ENCODE data around the gene MRFAP1. TPM values are rescaled to one million over a fixed set of nuclear protein-coding genes. Genes with fewer than 3 reads are reported as not detected.

Gene MRFAP1
- total RNA-seq, 6 experiments from 2014 or later: 103 to 166 (median 129) TPM

- intact Hi-C loops (cut with DNase I): no loop called here
- H3K36me3 ChIP-seq: peaks cover 0 to 22% (median 7%) of the 10 kb centered on the region in 4 donors
- WGBS (ENCODE audit: insufficient coverage, low coverage, low lambda C conversion rate, missing lambda C conversion rate): 86% methylated on average over 13 of the region's 13 CpGs
These were observed 33.0 kb upstream of the MRFAP1 start for GRCh38 chr4:6607368-6608055.

DNA sequence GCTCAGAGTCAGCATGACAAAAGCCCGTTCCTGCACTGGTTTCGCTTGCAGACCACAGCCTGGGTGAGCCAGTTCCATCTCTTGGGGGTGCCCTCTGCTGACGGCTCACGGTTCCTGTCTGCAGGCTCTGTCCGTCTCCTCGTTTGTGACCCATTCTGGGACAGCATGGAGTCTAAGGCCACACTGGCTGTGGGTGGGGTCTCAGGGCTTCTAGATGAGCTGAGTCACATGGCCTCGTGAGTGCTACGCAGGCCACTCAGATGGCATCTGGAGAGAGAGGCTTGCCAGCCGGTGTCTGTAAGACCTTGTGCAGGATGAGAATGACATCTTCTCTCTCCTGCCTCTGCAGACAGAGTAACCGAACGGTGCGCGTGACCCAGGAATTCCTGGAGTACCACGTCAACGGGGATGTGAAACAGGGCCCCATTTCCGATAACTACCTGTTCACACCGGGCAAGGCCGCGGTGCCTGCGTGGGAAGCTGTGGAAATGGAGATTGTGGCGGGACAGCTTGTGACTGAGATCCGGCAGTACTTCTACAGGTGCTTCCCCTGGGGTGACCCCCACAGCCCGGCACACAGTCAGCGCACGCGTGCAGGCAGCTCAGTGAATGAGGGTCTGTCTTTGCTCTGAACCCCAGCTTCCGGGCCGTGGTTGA lies 31.6 kb upstream of the MRFAP1 start:
- Histone ChIP-seq H3K27me3 (no peaks in the 10 kb centered on the region), H3K36me3 (peaks cover 0 to 22% (median 7%) of the 10 kb centered on the region in 4 donors), H3K4me1 (no peaks in the 10 kb centered on the region), H3K27ac (no peak overlapping the region), H3K9me3 (no peaks in the 10 kb centered on the region), H3K4me3 (no peak overlapping the region)
- TF ChIP-seq, protein P1, sequence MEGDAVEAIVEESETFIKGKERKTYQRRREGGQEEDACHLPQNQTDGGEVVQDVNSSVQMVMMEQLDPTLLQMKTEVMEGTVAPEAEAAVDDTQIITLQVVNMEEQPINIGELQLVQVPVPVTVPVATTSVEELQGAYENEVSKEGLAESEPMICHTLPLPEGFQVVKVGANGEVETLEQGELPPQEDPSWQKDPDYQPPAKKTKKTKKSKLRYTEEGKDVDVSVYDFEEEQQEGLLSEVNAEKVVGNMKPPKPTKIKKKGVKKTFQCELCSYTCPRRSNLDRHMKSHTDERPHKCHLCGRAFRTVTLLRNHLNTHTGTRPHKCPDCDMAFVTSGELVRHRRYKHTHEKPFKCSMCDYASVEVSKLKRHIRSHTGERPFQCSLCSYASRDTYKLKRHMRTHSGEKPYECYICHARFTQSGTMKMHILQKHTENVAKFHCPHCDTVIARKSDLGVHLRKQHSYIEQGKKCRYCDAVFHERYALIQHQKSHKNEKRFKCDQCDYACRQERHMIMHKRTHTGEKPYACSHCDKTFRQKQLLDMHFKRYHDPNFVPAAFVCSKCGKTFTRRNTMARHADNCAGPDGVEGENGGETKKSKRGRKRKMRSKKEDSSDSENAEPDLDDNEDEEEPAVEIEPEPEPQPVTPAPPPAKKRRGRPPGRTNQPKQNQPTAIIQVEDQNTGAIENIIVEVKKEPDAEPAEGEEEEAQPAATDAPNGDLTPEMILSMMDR (IDR thresholded peaks at IDR 0.05): no peak
- TF ChIP-seq POLR2A (IDR thresholded peaks at IDR 0.05): no peak
- ATAC-seq (no peak), DNase-seq (no peak)
- 97% methylated on average over 6 of the region's 28 CpGs for WGBS (ENCODE audit: insufficient coverage, low coverage, low lambda C conversion rate, missing lambda C conversion rate)
- intact Hi-C loops (cut with DNase I): no loop called here

More at GRCh38 chr4:6607368-6608055, 33.0 kb upstream of the MRFAP1 start:
- Histone ChIP-seq H3K27ac (no peak overlapping the region), H3K27me3 (no peaks in the 10 kb centered on the region), H3K4me3 (no peak overlapping the region), H3K9me3 (no peaks in the 10 kb centered on the region), H3K4me1 (no peaks in the 10 kb centered on the region)
- ATAC-seq: no peak
- TF ChIP-seq POLR2A (IDR thresholded peaks at IDR 0.05): no peak
- TF ChIP-seq, protein P1 (IDR thresholded peaks at IDR 0.05): no peak
- no peak for DNase-seq

DNA sequence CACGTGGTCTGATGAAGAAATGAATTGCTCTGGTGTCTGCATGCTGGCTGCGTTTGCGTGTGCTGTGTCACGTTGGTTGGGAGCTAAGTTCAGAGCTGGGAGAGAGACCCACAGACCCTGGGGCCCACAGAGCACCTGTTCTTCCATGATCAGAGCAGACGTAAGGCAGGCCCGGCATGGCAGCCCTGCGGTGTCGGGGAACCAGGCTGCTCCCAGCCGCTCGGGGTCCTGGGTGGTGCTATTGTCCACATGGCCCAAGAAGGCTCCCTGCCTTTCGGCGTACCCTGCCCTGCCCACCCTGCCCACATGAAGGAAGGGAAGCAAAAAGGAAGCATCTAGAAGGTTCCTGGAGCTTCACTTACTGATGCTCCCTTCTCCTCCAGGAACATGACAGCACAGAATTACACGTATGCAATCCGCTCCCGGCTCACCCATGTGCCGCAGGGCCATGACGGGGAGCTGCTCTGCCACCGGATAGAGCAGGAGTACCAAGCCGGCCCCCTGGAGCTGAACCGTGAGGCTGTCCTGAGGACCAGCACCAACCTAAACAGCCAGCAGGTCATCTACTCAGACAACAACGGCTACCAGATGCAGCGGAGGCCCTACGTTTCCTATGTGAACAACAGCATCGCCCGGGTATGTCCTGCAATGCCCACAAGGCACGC lies 30.9 kb upstream of the MRFAP1 start:
- no peaks in the 10 kb centered on the region for H3K4me1 ChIP-seq
- intact Hi-C loops (cut with DNase I): no loop called here
- peaks cover 0 to 22% (median 7%) of the 10 kb centered on the region in 4 donors for H3K36me3 ChIP-seq
- no peak for TF ChIP-seq POLR2A (IDR thresholded peaks at IDR 0.05)
- TF ChIP-seq, protein P1 (IDR thresholded peaks at IDR 0.05): no peak
- H3K27me3 ChIP-seq: no peaks in the 10 kb centered on the region
- no peak for DNase-seq
- WGBS (ENCODE audit: insufficient coverage, low coverage, low lambda C conversion rate, missing lambda C conversion rate): 91% methylated on average over 5 of the region's 26 CpGs
- no peak for ATAC-seq
- H3K4me3 ChIP-seq: no peak overlapping the region
- H3K9me3 ChIP-seq: no peaks in the 10 kb centered on the region
- H3K27ac ChIP-seq: no peak overlapping the region

DNA sequence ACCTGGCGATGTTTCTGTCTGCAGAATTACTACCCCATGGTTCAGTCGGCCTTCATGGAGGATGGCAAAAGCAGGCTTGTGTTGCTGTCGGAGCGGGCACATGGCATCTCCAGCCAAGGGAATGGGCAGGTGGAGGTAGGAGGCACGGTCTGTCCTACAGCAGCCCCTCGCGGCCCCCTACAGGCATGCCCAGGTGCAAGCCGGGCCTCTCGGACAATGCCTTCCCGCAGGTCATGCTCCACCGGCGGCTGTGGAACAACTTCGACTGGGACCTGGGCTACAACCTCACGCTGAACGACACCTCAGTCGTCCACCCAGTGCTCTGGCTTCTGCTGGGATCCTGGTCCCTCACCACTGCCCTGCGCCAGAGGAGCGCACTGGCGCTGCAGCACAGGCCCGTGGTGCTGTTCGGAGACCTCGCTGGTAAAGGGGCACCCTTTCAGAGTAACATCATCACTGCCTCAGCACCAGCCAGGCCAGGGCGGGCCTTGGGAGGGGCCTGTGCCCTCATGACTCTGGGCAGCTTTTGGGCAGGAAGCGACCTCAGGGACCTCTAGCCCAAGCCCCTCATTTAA lies 29.5 kb upstream of the MRFAP1 start:
- Histone ChIP-seq H3K9me3 (no peaks in the 10 kb centered on the region), H3K36me3 (peaks cover 0 to 25% (median 7%) of the 10 kb centered on the region in 4 donors), H3K27me3 (no peaks in the 10 kb centered on the region), H3K4me1 (no peaks in the 10 kb centered on the region), H3K4me3 (no peak overlapping the region), H3K27ac (no peak overlapping the region)
- no CpG with 5 or more reads among the region's 24 CpGs for WGBS (ENCODE audit: insufficient coverage, low coverage, low lambda C conversion rate, missing lambda C conversion rate)
- intact Hi-C loops (cut with DNase I): no loop called here
- ATAC-seq (no peak), DNase-seq (no peak)
- TF ChIP-seq, protein P1 (IDR thresholded peaks at IDR 0.05): no peak
- TF ChIP-seq POLR2A (IDR thresholded peaks at IDR 0.05): no peak

All from right lobe of liver (tissue), 6 donors.